Tibial nerve (tissue), 4 donors: ENCODE results near the gene HNF4A.

Experiments
- EP300 ChIP-seq, 2 donors: sonication (generic); formaldehyde crosslinking; IDR thresholded peaks; one replicate each; pipeline ENCODE4 v1.6.1; 2017; ENCODE audit warnings: antibody characterized with exemption in 2 of 2, mild to moderate bottlenecking in 1 of 2
- POLR2A ChIP-seq, 2 donors: fragments of 450-650 bp; IDR thresholded peaks; one replicate each; pipeline ENCODE4 v1.6.1; 2017; ENCODE audit warnings: antibody characterized with exemption in 2 of 2, mild to moderate bottlenecking in 2 of 2, moderate library complexity in 2 of 2
- TF ChIP-seq, protein P1 (sequence below), 5 experiments: fragments of 200-600 bp in 3 of 5; fragments of 450-650 bp in 2 of 5; sonication (generic) in 3 of 5; IDR thresholded peaks; one replicate each; pipeline ENCODE4 v1.5.1; 2016 to 2019; ENCODE audit warnings: antibody characterized with exemption in 5 of 5, mild to moderate bottlenecking in 3 of 5, moderate library complexity in 2 of 5

DNA sequence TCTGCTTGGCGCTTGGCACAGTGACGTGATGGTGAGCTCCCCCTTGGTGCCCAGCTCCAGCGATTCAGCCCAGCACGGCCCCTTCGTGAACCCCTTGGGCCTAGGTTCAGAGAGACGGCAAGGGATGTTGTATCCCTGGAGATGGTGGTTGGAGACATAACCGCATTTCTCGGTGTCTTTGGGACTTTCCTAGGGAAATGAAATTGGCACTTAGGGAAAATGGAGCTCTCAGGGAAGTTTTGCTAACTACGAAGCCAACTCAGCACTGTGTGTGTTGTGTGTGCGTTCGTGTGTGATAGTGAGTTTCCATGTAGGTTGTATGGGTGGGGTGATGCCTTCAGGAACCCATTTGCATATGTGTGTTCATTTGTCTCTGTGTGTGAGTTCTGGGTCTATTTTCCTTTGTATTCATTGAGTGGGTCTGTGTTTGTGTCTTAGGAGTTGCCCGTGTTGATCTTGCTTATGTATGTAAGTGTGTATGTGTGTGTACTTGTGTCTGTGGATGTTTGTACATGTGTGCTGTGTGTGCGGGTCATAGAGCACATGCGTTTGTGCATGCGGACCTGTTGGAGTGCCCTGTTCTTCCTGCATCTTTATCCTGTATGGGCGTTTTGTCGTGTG lies 46.4 kb downstream of the HNF4A start:
- TF ChIP-seq, protein P1, sequence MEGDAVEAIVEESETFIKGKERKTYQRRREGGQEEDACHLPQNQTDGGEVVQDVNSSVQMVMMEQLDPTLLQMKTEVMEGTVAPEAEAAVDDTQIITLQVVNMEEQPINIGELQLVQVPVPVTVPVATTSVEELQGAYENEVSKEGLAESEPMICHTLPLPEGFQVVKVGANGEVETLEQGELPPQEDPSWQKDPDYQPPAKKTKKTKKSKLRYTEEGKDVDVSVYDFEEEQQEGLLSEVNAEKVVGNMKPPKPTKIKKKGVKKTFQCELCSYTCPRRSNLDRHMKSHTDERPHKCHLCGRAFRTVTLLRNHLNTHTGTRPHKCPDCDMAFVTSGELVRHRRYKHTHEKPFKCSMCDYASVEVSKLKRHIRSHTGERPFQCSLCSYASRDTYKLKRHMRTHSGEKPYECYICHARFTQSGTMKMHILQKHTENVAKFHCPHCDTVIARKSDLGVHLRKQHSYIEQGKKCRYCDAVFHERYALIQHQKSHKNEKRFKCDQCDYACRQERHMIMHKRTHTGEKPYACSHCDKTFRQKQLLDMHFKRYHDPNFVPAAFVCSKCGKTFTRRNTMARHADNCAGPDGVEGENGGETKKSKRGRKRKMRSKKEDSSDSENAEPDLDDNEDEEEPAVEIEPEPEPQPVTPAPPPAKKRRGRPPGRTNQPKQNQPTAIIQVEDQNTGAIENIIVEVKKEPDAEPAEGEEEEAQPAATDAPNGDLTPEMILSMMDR (IDR thresholded peaks at IDR 0.05) = no peak
- no peak for TF ChIP-seq POLR2A (IDR thresholded peaks at IDR 0.05)
- TF ChIP-seq EP300 (IDR thresholded peaks at IDR 0.05) = no peak
